HepG2 (cell line): ENCODE data around the gene SPRED2. TPM values are rescaled to one million over a fixed set of nuclear protein-coding genes. Genes with fewer than 3 reads are reported as not detected.

ENCODE experiments used
- ATAC-seq: fragments of 200-7000 bp; cut with Tn5 transposase; 3 replicates; pipeline ENCODE4 v1.9.1; 2020; ENCODE audit warnings: mild to moderate bottlenecking, moderate library complexity
- BruUV-seq: library from RNA; stranded (reverse); fragments of 400-500 nt; replicated peaks from 2 replicates; lab custom pipeline; 2021; lab: Mats Ljungman, UMichigan
- CTCF ChIA-PET: fragments of 300-600 bp; formaldehyde crosslinking; extraction: SDS; loops from one replicate; lab custom pipeline; 2021; ENCODE audit warnings: low total read pairs, inconsistent platforms, low intra/inter-chr PET ratio; lab: Yijun Ruan, JAX
- POLR2A ChIA-PET: fragments of 350-600 bp; sonication (Branson Sonifier 250); formaldehyde crosslinking; loops from one replicate; lab custom pipeline; 2020; ENCODE audit warnings: antibody characterized with exemption, inconsistent platforms; lab: Yijun Ruan, JAX
- DNase-seq: peaks from one replicate; pipeline ENCODE4 v3.0.0-alpha.2; 2015; ENCODE audit warnings: low spot score
- FAIRE-seq: peaks from 3 replicates; lab custom pipeline; 2011; peaks lifted over from hg19 to GRCh38; lab: Jason Lieb, UNC
- H2AFZ ChIP-seq: one replicate; pipeline ENCODE4 v1.6.1; 2011; ENCODE audit warnings: low read length, inconsistent platforms
- H3K27ac ChIP-seq: fragments of 300-600 bp; 3 replicates; pipeline ENCODE4 v1.8.0; 2011; ENCODE audit warnings: mixed run types, mild to moderate bottlenecking, mixed read lengths, low read length, inconsistent platforms; ENCODE audit not compliant: insufficient read depth; ENCODE audit errors: extremely low read length
- H3K27me3 ChIP-seq, 2 experiments: fragments of 200-600 bp in 1 of 2; 2 replicates in 1 of 2; 3 replicates in 1 of 2; pipeline versions ENCODE4 v1.6.0 to v1.8.0; 2011; ENCODE audit warnings: low read length in 2 of 2, mild to moderate bottlenecking in 2 of 2, moderate library complexity in 2 of 2, inconsistent platforms in 1 of 2; ENCODE audit not compliant: insufficient read depth in 2 of 2, control insufficient read depth in 1 of 2
- H3K36me3 ChIP-seq, 2 experiments: fragments of 200-600 bp in 1 of 2; replicated peaks in 1 of 2; 2 replicates in 1 of 2; 3 replicates in 1 of 2; pipeline versions ENCODE4 v1.5.1 to v1.8.0; 2011; ENCODE audit warnings: low read length in 2 of 2, inconsistent platforms in 1 of 2; ENCODE audit not compliant: insufficient read depth in 2 of 2, control insufficient read depth in 1 of 2
- H3K4me1 ChIP-seq: 2 replicates; pipeline ENCODE4 v1.5.1; 2012; ENCODE audit warnings: low read length, inconsistent platforms; ENCODE audit not compliant: insufficient read depth
- H3K4me2 ChIP-seq: 2 replicates; pipeline ENCODE4 v1.6.0; 2011; ENCODE audit warnings: low read depth, low read length, inconsistent platforms
- H3K4me3 ChIP-seq, 3 experiments: fragments of 200-600 bp in 1 of 3; sonication (generic), shearing (Covaris generic) in 1 of 3; replicated peaks in 1 of 3; 2 replicates each; pipeline ENCODE4 v1.5.1; 2011 to 2016; ENCODE audit warnings: low read length in 3 of 3, inconsistent platforms in 2 of 3, low read depth in 2 of 3, mild to moderate bottlenecking in 2 of 3, control low read depth in 1 of 3, mixed read lengths in 1 of 3; ENCODE audit not compliant: insufficient read depth in 1 of 3
- H3K79me2 ChIP-seq: one replicate; pipeline ENCODE4 v1.6.1; 2011; ENCODE audit warnings: low read length, inconsistent platforms; ENCODE audit not compliant: insufficient read depth
- H3K9ac ChIP-seq: 2 replicates; pipeline ENCODE4 v1.6.0; 2011; ENCODE audit warnings: mild to moderate bottlenecking, low read depth, low read length, inconsistent platforms; ENCODE audit not compliant: insufficient read depth
- H3K9me3 ChIP-seq: 2 replicates; pipeline ENCODE4 v1.5.1; 2012; ENCODE audit warnings: mild to moderate bottlenecking, low read length
- H4K20me1 ChIP-seq: 2 replicates; pipeline ENCODE4 v1.6.0; 2011; ENCODE audit warnings: inconsistent platforms, mild to moderate bottlenecking, low read length, moderate library complexity; ENCODE audit not compliant: insufficient read depth
- EP300 ChIP-seq, 3 experiments: sonication (generic) in 1 of 3; formaldehyde crosslinking in 1 of 3; IDR thresholded peaks; 2 replicates each; pipeline versions ENCODE4 v1.5.1 to v1.6.1; 2011 to 2020; ENCODE audit warnings: low read depth in 2 of 3, low read length in 2 of 3, borderline replicate concordance in 1 of 3, improper control_type of control experiment in 1 of 3, mild to moderate bottlenecking in 1 of 3, missing genetic modification reagents in 1 of 3, moderate library complexity in 1 of 3
- KDM5B ChIP-seq: sonication (generic); formaldehyde crosslinking; IDR thresholded peaks from 2 replicates; pipeline ENCODE4 v1.4.0; 2020; ENCODE audit warnings: missing genetic modification reagents, mild to moderate bottlenecking, borderline replicate concordance
- KLF9 ChIP-seq: IDR thresholded peaks from 2 replicates; pipeline ENCODE4 v1.6.1; 2016; ENCODE audit warnings: low read depth
- MTA1 ChIP-seq: sonication (generic); formaldehyde crosslinking; IDR thresholded peaks from 2 replicates; pipeline ENCODE4 v1.4.0; 2020; ENCODE audit warnings: missing genetic modification reagents, mild to moderate bottlenecking, borderline replicate concordance
- ZNF335 ChIP-seq: sonication (generic); formaldehyde crosslinking; IDR thresholded peaks from 2 replicates; pipeline ENCODE4 v1.4.0; 2020; ENCODE audit warnings: missing genetic modification reagents
- WGBS: methylation state at CpG from one replicate; pipeline ENCODE4 v1.1.6; 2017; ENCODE audit warnings: low lambda C conversion rate; 5-methylcytosine and 5-hydroxymethylcytosine counted together
- in situ Hi-C: cut with HindIII; loops from 2 replicates; pipeline ENCODE4 v1.10.0; 2017; ENCODE audit warnings: low pct_unique_long_range_greater_than_20kb; ENCODE audit not compliant: extremely low pct_ligation_motif_present
- intact Hi-C: fragments of 100-400 bp; cut with micrococcal nuclease; formaldehyde crosslinking; loops from one replicate; pipeline ENCODE4 v1.10.0; 2022; ENCODE audit not compliant: unreplicated experiment
- polyA plus RNA-seq, 8 experiments: library from polyadenylated mRNA; depleted of rRNA in 3 of 8; stranded (reverse) in 7 of 8; unstranded in 1 of 8; fragments of >200 nt; fragmentation: Illumina TruSeq in 4 of 8; extraction: Trizol in 4 of 8; gene quantifications; 2 replicates each; pipeline versions ENCODE4 v1.2.1 to v1.2.3, GENCODE V29; 2011 to 2016; ENCODE audit warnings: low read depth in 4 of 8, missing spikeins in 1 of 8, mixed read lengths in 1 of 8; ENCODE audit not compliant: insufficient read depth in 1 of 8
- total RNA-seq, 5 experiments: library from RNA; depleted of rRNA; stranded (reverse); fragments of >200 nt; fragmentation: Illumina TruSeq; extraction: Trizol; gene quantifications; 2 replicates each; pipeline ENCODE4 v1.2.3, GENCODE V29; 2016; ENCODE audit warnings: low read depth in 1 of 5
- TF ChIP-seq, protein P1 (sequence below): sonication (generic); formaldehyde crosslinking; IDR thresholded peaks from 2 replicates; pipeline ENCODE4 v1.8.0; 2022; ENCODE audit warnings: missing genetic modification reagents, mild to moderate bottlenecking, moderate library complexity, borderline replicate concordance

Gene SPRED2
- total and polyA plus RNA-seq, 2 of the 13 experiments (the other 11 are each of a cell fraction or from before 2014, with no cell fraction given) = 13.0 to 37.0 TPM

DNA sequence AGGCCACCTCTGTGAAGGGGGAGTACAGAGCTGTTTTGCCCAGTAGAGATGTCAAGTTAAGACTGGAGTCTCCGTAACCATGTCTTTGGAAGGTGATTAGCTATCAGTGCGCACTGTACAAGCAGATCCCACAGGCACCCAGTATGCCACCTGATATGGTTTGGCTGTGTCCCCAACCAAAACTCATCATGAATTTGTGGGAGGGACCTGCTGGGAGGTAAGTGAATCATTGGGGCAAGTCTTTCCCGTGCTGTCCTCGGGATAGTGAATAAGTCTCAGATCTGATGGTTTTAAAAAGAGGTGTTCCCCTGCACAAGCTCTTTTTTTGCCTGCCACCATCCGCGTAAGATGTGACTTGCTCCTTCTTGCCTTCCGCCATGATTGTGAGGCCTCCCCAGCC, 114.6 kb downstream of the SPRED2 start:
- Histone ChIP-seq H3K4me1 (peaks cover 19% of the 10 kb centered on the region), H3K36me3 (peaks cover 37 to 80% of the 10 kb centered on the region in 2 experiments), H3K4me2 (no peak overlapping the region), H3K4me3 (no peak overlapping the region), H3K27ac (no peak overlapping the region), H3K79me2 (peaks cover 2% of the 10 kb centered on the region), H3K27me3 (no peaks in the 10 kb centered on the region), H3K9ac (no peak overlapping the region), H2AFZ (no peak overlapping the region), H3K9me3 (no peaks in the 10 kb centered on the region), H4K20me1 (peaks cover 4% of the 10 kb centered on the region; the same call in 1 of the 2 replicates)
- ChIA-PET POLR2A (no interaction called here), CTCF (no interaction called here)
- in situ Hi-C loops (no loop called here), intact Hi-C loops (no loop called here)
- TF ChIP-seq KDM5B (CRISPR knock-in tag) (no peak), MTA1 (CRISPR knock-in tag) (no peak), EP300 (IDR thresholded peaks at IDR 0.05; ENCODE audit: low read depth in 2 of 2, low read length in 2 of 2) (no peak), EP300 (CRISPR knock-in tag; IDR thresholded peaks at IDR 0.05; ENCODE audit: borderline replicate concordance) (no peak), KLF9 (CRISPR knock-in tag) (no peak), ZNF335 (CRISPR knock-in tag) (no peak)
- TF ChIP-seq, protein P1, sequence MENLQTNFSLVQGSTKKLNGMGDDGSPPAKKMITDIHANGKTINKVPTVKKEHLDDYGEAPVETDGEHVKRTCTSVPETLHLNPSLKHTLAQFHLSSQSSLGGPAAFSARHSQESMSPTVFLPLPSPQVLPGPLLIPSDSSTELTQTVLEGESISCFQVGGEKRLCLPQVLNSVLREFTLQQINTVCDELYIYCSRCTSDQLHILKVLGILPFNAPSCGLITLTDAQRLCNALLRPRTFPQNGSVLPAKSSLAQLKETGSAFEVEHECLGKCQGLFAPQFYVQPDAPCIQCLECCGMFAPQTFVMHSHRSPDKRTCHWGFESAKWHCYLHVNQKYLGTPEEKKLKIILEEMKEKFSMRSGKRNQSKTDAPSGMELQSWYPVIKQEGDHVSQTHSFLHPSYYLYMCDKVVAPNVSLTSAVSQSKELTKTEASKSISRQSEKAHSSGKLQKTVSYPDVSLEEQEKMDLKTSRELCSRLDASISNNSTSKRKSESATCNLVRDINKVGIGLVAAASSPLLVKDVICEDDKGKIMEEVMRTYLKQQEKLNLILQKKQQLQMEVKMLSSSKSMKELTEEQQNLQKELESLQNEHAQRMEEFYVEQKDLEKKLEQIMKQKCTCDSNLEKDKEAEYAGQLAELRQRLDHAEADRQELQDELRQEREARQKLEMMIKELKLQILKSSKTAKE (CRISPR knock-in tag) = no peak
- WGBS = 97% methylated on average over 7 of the region's 7 CpGs
- ATAC-seq = no peak
- no peak for FAIRE-seq
- BruUV-seq = no TSS peak
- no peak for DNase-seq
